Upper lobe of left lung (tissue), 6 donors: Measurements from ENCODE around the gene OAS3. TPM values are rescaled to one million over a fixed set of nuclear protein-coding genes. Genes with fewer than 3 reads are reported as not detected.
"Not testable (repeated sequence)": the region's sequence is repeated elsewhere in the genome, so short reads cannot be mapped to it uniquely, and the experiment has no call there.

Source experiments
- ATAC-seq, 2 donors: fragments of 200-7000 bp; cut with Tn5 transposase; one replicate each; pipeline ENCODE4 v1.9.1; 2022; ENCODE audit warnings: mild to moderate bottlenecking in 2 of 2, moderate library complexity in 2 of 2; ENCODE audit not compliant: low FRiP score in 2 of 2
- DNase-seq, 2 donors: peaks; one replicate each; pipeline ENCODE4 v3.0.0-alpha.2; 2019 to 2020
- H3K27ac ChIP-seq, 4 donors: fragments of 200-600 bp; sonication (generic); one replicate each; pipeline ENCODE4 v1.5.1; 2016 to 2019
- H3K27me3 ChIP-seq, 4 donors: fragments of 200-600 bp; sonication (generic); one replicate each; pipeline ENCODE4 v1.5.1; 2017 to 2019
- H3K36me3 ChIP-seq, 4 donors: fragments of 200-600 bp; sonication (generic); one replicate each; pipeline ENCODE4 v1.5.1; 2016 to 2019
- H3K4me1 ChIP-seq, 4 donors: fragments of 200-600 bp; sonication (generic); one replicate each; pipeline ENCODE4 v1.5.1; 2018 to 2019
- H3K4me3 ChIP-seq, 4 donors: fragments of 200-600 bp; sonication (generic); one replicate each; pipeline ENCODE4 v1.5.1; 2017 to 2019; ENCODE audit warnings: mild to moderate bottlenecking in 2 of 4, moderate library complexity in 1 of 4
- H3K9me3 ChIP-seq, 4 donors: fragments of 200-600 bp; sonication (generic); one replicate each; pipeline ENCODE4 v1.5.1; 2018 to 2019
- CTCF ChIP-seq, 6 experiments: fragments of 450-650 bp in 4 of 6; fragments of 200-600 bp in 2 of 6; sonication (generic) in 2 of 6; IDR thresholded peaks; one replicate each; pipeline ENCODE4 v1.5.1; 2016 to 2019; ENCODE audit warnings: antibody characterized with exemption in 6 of 6
- EP300 ChIP-seq, 4 donors: sonication (generic); formaldehyde crosslinking; IDR thresholded peaks; one replicate each; pipeline ENCODE4 v1.5.1; 2017; ENCODE audit warnings: antibody characterized with exemption in 4 of 4, control low read depth in 2 of 4
- POLR2A ChIP-seq, 4 donors: fragments of 450-650 bp; IDR thresholded peaks; one replicate each; pipeline ENCODE4 v1.5.1; 2016 to 2017; ENCODE audit warnings: antibody characterized with exemption in 4 of 4, mild to moderate bottlenecking in 2 of 4
- POLR2AphosphoS5 ChIP-seq, 2 donors: sonication (generic); formaldehyde crosslinking; IDR thresholded peaks; one replicate each; pipeline ENCODE4 v1.5.1; 2017; ENCODE audit warnings: antibody characterized with exemption in 2 of 2
- WGBS, 2 donors: methylation state at CpG; one replicate each; pipeline ENCODE4 v1.1.5; 2017 to 2018; 5-methylcytosine and 5-hydroxymethylcytosine counted together
- total RNA-seq, 6 donors: library from RNA; depleted of rRNA in 4 of 6; stranded (reverse); fragments of >200 nt in 4 of 6; gene quantifications; one replicate each; pipeline versions ENCODE4 v1.1.0 to v1.2.1, GENCODE V29; 2016 to 2021
- donor health status: DM: no; HTN: no; CAD: no; lungs with moderate emphysema.
- donor health status: DM: no; HTN: yes; CAD: no; lungs with severe emphysema.

OAS3 gene
- total RNA-seq, 6 donors from 2014 or later = 15.3 to 61.9 (median 28.8) TPM

- no peak for TF ChIP-seq EP300 (IDR thresholded peaks at IDR 0.05)
- no peak for TF ChIP-seq POLR2AphosphoS5 (IDR thresholded peaks at IDR 0.05)
- TF ChIP-seq POLR2A (IDR thresholded peaks at IDR 0.05) = no peak
- TF ChIP-seq CTCF (IDR thresholded peaks at IDR 0.05) = no peak
- ATAC-seq (no peak), DNase-seq (no peak)
- H3K4me1 ChIP-seq = no peaks in the 10 kb centered on the region
- no peak overlapping the region for H3K27ac ChIP-seq
- WGBS, 2 donors = 91 to 95% methylated on average over 13 to 14 of the region's 14 CpGs
- H3K9me3 ChIP-seq = no peaks in the 10 kb centered on the region
- H3K27me3 ChIP-seq = no peaks in the 10 kb centered on the region
- H3K4me3 ChIP-seq = no peak overlapping the region
- peaks cover 0 to 88% (median 36%) of the 10 kb centered on the region in 4 donors for H3K36me3 ChIP-seq
These were observed 8.1 kb downstream of the OAS3 start for GRCh38 chr12:112946236-112947000.

DNA sequence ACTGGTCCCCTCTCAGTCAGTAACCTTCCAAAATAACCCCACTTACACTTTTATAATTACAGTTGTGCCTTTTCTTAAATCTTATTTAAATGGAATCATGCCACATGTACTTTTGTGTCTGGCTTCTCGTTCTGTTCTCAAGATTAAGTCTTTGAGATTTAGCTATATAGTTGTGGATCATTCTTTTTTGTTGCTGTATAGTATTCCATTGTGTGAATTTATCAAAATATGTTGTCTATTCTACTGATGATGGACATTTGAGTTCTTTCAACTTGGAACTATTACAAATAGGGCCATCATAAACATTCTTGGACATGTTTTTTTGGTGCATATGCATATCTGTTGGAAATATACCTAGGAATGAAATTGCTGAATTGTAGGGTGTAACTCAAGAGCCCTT lies 9.0 kb downstream of the OAS3 start:
- 0 to 38% methylated on average over 1 of the region's 1 CpG for WGBS, 2 donors
- no peak for TF ChIP-seq CTCF (IDR thresholded peaks at IDR 0.05)
- TF ChIP-seq EP300 (IDR thresholded peaks at IDR 0.05) = no peak
- no peak for TF ChIP-seq POLR2A (IDR thresholded peaks at IDR 0.05)
- TF ChIP-seq POLR2AphosphoS5 (IDR thresholded peaks at IDR 0.05) = no peak
- no peak for ATAC-seq
- Histone ChIP-seq H3K4me1 (no peaks in the 10 kb centered on the region), H3K9me3 (no peaks in the 10 kb centered on the region), H3K36me3 (peaks cover 5 to 87% (median 33%) of the 10 kb centered on the region in 4 donors), H3K27me3 (no peaks in the 10 kb centered on the region), H3K4me3 (no peak overlapping the region), H3K27ac (no peak overlapping the region)
- no peak for DNase-seq

GRCh38 chr12:112947761-112948160 lies 9.5 kb downstream of the OAS3 start:
- ATAC-seq (no peak), DNase-seq (no peak)
- Histone ChIP-seq H3K36me3 (peaks cover 5 to 82% (median 33%) of the 10 kb centered on the region in 4 donors), H3K27me3 (no peaks in the 10 kb centered on the region), H3K4me1 (no peaks in the 10 kb centered on the region), H3K9me3 (no peaks in the 10 kb centered on the region), H3K4me3 (no peak overlapping the region), H3K27ac (no peak overlapping the region)
- no peak for TF ChIP-seq CTCF (IDR thresholded peaks at IDR 0.05)
- no peak for TF ChIP-seq EP300 (IDR thresholded peaks at IDR 0.05)
- no peak for TF ChIP-seq POLR2AphosphoS5 (IDR thresholded peaks at IDR 0.05)
- no peak for TF ChIP-seq POLR2A (IDR thresholded peaks at IDR 0.05)
- WGBS, 2 donors = 96 to 99% methylated on average over 4 to 5 of the region's 5 CpGs

DNA sequence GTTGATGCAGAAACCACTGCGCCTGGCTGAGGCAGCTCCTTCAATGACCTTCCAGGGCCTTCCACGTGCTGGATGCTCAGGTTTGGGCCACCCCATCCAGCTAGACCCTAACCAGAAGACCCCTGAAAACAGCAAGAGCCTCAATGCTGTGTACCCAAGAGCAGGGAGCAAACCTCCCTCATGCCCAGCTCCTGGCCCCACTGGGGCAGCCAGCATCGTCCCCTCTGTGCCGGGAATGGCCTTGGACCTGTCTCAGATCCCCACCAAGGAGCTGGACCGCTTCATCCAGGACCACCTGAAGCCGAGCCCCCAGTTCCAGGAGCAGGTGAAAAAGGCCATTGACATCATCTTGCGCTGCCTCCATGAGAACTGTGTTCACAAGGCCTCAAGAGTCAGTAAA lies 10.5 kb downstream of the OAS3 start:
- H3K27me3 ChIP-seq = no peaks in the 10 kb centered on the region
- H3K4me3 ChIP-seq = no peak overlapping the region
- no peak for TF ChIP-seq POLR2AphosphoS5 (IDR thresholded peaks at IDR 0.05)
- no peak for TF ChIP-seq POLR2A (IDR thresholded peaks at IDR 0.05)
- no peak for TF ChIP-seq CTCF (IDR thresholded peaks at IDR 0.05)
- ATAC-seq = no peak
- no peak overlapping the region for H3K27ac ChIP-seq
- H3K9me3 ChIP-seq = no peaks in the 10 kb centered on the region
- H3K4me1 ChIP-seq = no peaks in the 10 kb centered on the region
- WGBS, 2 donors = 95 to 97% methylated on average over 2 to 7 of the region's 7 CpGs
- peaks cover 5 to 79% (median 33%) of the 10 kb centered on the region in 4 donors for H3K36me3 ChIP-seq
- DNase-seq = peak in 1 of 2 donors; percentile 29

GRCh38 chr12:112950701-112951100 lies 12.4 kb downstream of the OAS3 start:
- peak in 1 of 2 donors; percentile 37 for DNase-seq
- WGBS, 2 donors = 93 to 100% methylated on average over 2 to 11 of the region's 11 CpGs
- no peak for ATAC-seq
- H3K27ac ChIP-seq = no peak overlapping the region
- no peak overlapping the region for H3K4me3 ChIP-seq
- H3K27me3 ChIP-seq = no peaks in the 10 kb centered on the region
- TF ChIP-seq POLR2AphosphoS5 (IDR thresholded peaks at IDR 0.05) (no peak), POLR2A (IDR thresholded peaks at IDR 0.05) (no peak), EP300 (IDR thresholded peaks at IDR 0.05) (no peak), CTCF (IDR thresholded peaks at IDR 0.05) (no peak)
- H3K4me1 ChIP-seq = no peaks in the 10 kb centered on the region
- no peaks in the 10 kb centered on the region for H3K9me3 ChIP-seq
- H3K36me3 ChIP-seq = peaks cover 5 to 60% (median 27%) of the 10 kb centered on the region in 4 donors

DNA sequence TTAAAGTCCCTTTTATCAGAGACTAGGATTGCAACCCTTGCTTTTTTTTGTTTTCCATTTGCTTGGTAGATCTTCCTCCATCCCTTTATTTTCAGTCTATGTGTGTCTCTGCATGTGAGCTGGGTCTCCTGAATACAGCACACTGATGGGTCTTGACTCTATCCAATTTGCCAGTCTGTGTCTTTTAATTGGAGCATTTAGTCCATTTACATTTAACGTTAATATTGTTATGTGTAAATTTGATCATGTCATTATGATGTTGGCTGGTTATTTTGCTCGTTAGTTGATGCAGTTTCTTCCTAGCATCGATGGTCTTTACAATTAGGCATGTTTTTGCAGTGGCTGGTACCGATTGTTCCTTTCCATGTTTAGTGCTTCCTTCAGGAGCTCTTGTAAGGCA lies 18.9 kb downstream of the OAS3 start:
- H3K9me3 ChIP-seq, H3K27ac ChIP-seq, DNase-seq, H3K27me3 ChIP-seq, ATAC-seq, H3K4me1 ChIP-seq, H3K4me3 ChIP-seq: not testable (repeated sequence)
- WGBS, 2 donors = 91 to 100% methylated on average over 4 of the region's 4 CpGs
- H3K36me3 ChIP-seq = peaks cover 2 to 32% (median 13%) of the 10 kb centered on the region in 4 donors
